ENCODE measurements around the gene PGS1. TPM values are rescaled to one million over a fixed set of nuclear protein-coding genes. Genes with fewer than 3 reads are reported as not detected.

PGS1 gene
- polyA plus RNA-seq, 12 donors: 21.0 to 38.1 (median 24.2) TPM; not detected in 1

GRCh38 chr17:78407387-78408000, 29.0 kb downstream of the PGS1 start:
- no peak for DNase-seq

- DNase-seq: no peak
Measured at GRCh38 chr17:78408476-78409050, 30.1 kb downstream of the PGS1 start.

- no peak for DNase-seq
Measured at GRCh38 chr17:78409191-78409928, 30.9 kb downstream of the PGS1 start.

- no peak for DNase-seq
Measured at GRCh38 chr17:78411241-78411857, 32.9 kb downstream of the PGS1 start.

GRCh38 chr17:78412403-78412802, 34.0 kb downstream of the PGS1 start:
- no peak for DNase-seq

- DNase-seq: no peak
Measured at GRCh38 chr17:78414178-78415162, 36.0 kb downstream of the PGS1 start.

GRCh38 chr17:78415821-78416711, 37.6 kb downstream of the PGS1 start:
- no peak for DNase-seq

- DNase-seq: peak; percentile 31
Measured at GRCh38 chr17:78416791-78417530, 38.5 kb downstream of the PGS1 start.

- DNase-seq: no peak
Measured at GRCh38 chr17:78417531-78417909, 39.1 kb downstream of the PGS1 start.

GRCh38 chr17:78418326-78419026, 40.0 kb downstream of the PGS1 start:
- no peak for DNase-seq

GRCh38 chr17:78419970-78420815, 41.7 kb downstream of the PGS1 start:
- DNase-seq: no peak

- no peak for DNase-seq
Measured at GRCh38 chr17:78421084-78421533, 42.7 kb downstream of the PGS1 start.

- peak; percentile 68 for DNase-seq
Measured at GRCh38 chr17:78421534-78422266, 43.3 kb downstream of the PGS1 start.

- DNase-seq: no peak
Measured at GRCh38 chr17:78422267-78422605, 43.8 kb downstream of the PGS1 start.

GRCh38 chr17:78422872-78423588, 44.6 kb downstream of the PGS1 start:
- DNase-seq: no peak

- no peak for DNase-seq
Measured at GRCh38 chr17:78423961-78424675, 45.7 kb downstream of the PGS1 start.

All from muscle of arm (tissue), 12 donors.